Activated CD8-positive, alpha-beta T cell treated with anti-CD3 and anti-CD28 coated beads for 36 hours (primary cell): Measurements from ENCODE around the gene THBD. TPM values are rescaled to one million over a fixed set of nuclear protein-coding genes. Genes with fewer than 3 reads are reported as not detected.

ENCODE experiments used
- ATAC-seq: fragments of 200-7000 bp; cut with Tn5 transposase; one replicate; pipeline ENCODE4 v1.10.0; 2021; ENCODE audit warnings: mild to moderate bottlenecking, moderate library complexity
- CTCF ChIA-PET: fragments of 350-600 bp; sonication (Branson Sonifier 250); formaldehyde crosslinking; loops from one replicate; lab custom pipeline; 2021; ENCODE audit warnings: antibody characterized with exemption; lab: Charles Lee
- POLR2A ChIA-PET: fragments of 350-600 bp; sonication (Branson Sonifier 250); formaldehyde crosslinking; loops from one replicate; lab custom pipeline; 2021; ENCODE audit warnings: antibody characterized with exemption; lab: Charles Lee
- DNase-seq: peaks from one replicate; pipeline ENCODE4 v3.0.0-alpha.2; 2020
- H3K27ac Mint-ChIP-seq: one replicate; pipeline ENCODE4 v1.8.0; 2021; ENCODE audit warnings: mild to moderate bottlenecking, mixed read lengths
- H3K27me3 Mint-ChIP-seq: one replicate; pipeline ENCODE4 v1.8.0; 2021; ENCODE audit warnings: mixed read lengths
- H3K36me3 Mint-ChIP-seq: one replicate; pipeline ENCODE4 v1.8.0; 2021; ENCODE audit warnings: low read depth, mixed read lengths
- H3K4me1 Mint-ChIP-seq: one replicate; pipeline ENCODE4 v1.8.0; 2021; ENCODE audit warnings: low read depth, mixed read lengths
- H3K4me3 Mint-ChIP-seq: one replicate; pipeline ENCODE4 v1.8.0; 2021; ENCODE audit warnings: mild to moderate bottlenecking, moderate library complexity, mixed read lengths
- H3K9me3 Mint-ChIP-seq: one replicate; pipeline ENCODE4 v1.8.0; 2021; ENCODE audit warnings: mixed read lengths
- intact Hi-C: fragments of 100-400 bp; cut with micrococcal nuclease; formaldehyde crosslinking; loops from one replicate; pipeline ENCODE4 v1.10.0; 2022
- total RNA-seq, 2 experiments: library from RNA; stranded (reverse); gene quantifications; one replicate each; pipeline ENCODE4 v1.2.3, GENCODE V29; 2021
- TF ChIP-seq, protein P1 (sequence below): fragments of 200-600 bp; IDR thresholded peaks from one replicate; pipeline ENCODE4 v1.8.0; 2022; ENCODE audit warnings: antibody characterized with exemption, mild to moderate bottlenecking

THBD gene
- total RNA-seq, 2 experiments from 2014 or later, result not detected

DNA sequence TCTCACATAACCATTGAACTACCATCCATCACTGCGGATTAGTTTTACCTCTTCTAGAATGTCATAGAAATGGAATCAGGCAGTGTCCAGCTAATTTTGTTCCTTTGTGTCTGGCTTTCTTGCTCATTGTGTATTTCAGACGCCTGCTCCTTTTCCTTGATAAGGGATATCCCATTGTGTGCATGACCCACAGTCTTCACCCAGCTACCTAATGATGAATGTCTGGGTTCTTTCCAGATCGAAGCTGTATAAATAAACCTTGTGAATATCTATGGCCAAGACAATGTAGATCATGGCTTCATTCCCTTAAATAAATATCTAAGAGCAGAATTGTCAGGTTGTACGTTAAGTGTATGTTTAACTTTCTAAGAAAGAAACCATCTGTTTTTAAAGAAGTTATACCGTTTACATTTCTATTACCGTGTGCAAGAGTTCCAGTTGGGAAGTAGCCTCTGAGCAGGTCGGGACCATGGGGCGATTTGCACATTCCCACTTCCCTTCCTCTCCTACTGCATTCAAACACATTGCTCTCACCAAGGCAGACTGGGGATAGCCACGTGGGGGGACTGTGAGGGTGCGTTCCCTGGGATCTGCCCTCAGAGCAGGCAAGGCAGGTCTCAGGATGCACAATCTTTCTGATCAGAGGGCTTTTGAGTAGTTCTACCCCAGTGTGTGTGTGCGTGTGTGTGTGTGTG is 23.6 kb upstream of the THBD start:
- H3K27ac Mint-ChIP-seq, result no peak overlapping the region
- no peak for DNase-seq

DNA sequence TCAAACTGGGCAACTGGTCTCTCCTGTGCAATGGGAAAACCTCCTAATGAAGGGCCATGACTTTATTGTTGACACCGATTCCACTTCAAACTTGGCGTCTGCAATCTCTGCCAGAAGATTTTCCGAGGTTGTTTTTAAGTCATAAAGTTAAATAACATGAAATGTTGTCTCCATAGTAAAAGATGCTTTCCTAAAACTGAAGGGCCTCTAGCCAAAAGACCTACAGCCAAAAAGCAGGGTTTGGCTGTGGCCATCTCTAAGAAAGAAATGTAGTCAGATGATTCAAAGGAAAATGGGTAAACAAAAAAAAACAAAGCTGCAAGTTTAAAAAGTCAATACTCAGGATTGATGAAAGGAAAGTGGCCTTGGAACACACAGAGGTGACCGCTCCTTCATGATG is 22.5 kb upstream of the THBD start:
- intact Hi-C loops, result no loop called here
- Mint-ChIP-seq H3K4me1 (no peaks in the 10 kb centered on the region), H3K4me3 (no peak overlapping the region), H3K27ac (no peak overlapping the region), H3K27me3 (no peaks in the 10 kb centered on the region), H3K9me3 (no peaks in the 10 kb centered on the region), H3K36me3 (no peaks in the 10 kb centered on the region)
- no peak for ATAC-seq
- CTCF ChIA-PET, result no interaction called here
- TF ChIP-seq, protein P1, sequence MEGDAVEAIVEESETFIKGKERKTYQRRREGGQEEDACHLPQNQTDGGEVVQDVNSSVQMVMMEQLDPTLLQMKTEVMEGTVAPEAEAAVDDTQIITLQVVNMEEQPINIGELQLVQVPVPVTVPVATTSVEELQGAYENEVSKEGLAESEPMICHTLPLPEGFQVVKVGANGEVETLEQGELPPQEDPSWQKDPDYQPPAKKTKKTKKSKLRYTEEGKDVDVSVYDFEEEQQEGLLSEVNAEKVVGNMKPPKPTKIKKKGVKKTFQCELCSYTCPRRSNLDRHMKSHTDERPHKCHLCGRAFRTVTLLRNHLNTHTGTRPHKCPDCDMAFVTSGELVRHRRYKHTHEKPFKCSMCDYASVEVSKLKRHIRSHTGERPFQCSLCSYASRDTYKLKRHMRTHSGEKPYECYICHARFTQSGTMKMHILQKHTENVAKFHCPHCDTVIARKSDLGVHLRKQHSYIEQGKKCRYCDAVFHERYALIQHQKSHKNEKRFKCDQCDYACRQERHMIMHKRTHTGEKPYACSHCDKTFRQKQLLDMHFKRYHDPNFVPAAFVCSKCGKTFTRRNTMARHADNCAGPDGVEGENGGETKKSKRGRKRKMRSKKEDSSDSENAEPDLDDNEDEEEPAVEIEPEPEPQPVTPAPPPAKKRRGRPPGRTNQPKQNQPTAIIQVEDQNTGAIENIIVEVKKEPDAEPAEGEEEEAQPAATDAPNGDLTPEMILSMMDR, result no peak
- POLR2A ChIA-PET, result no interaction called here
- DNase-seq, result no peak

More for the DNA sequence above, 23.6 kb upstream of the THBD start:
- TF ChIP-seq, protein P1, result no peak
- CTCF ChIA-PET, result no interaction called here
- Mint-ChIP-seq H3K36me3 (no peaks in the 10 kb centered on the region), H3K9me3 (no peaks in the 10 kb centered on the region), H3K27me3 (no peaks in the 10 kb centered on the region), H3K4me1 (no peaks in the 10 kb centered on the region), H3K4me3 (no peak overlapping the region)
- intact Hi-C loops, result no loop called here
- POLR2A ChIA-PET, result no interaction called here
- no peak for ATAC-seq

DNA sequence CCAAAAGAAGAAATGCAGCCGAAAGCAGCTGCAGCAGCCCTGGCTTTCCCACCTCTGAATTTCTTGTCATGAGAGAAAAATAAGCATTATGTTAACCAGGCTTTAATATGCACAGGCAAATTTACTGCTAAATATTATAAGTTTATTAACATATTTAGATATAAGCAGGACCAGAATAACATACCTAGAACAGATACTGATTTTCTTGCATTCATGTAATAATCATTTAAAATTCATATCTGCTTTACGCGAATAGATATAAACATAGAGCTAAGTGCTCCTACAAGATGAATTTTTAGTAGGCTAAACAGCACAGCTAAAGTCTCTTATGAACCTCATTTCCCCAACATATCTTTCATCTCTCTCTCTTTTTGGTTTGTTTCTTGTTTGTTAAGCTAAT is 21.9 kb upstream of the THBD start:
- no peaks in the 10 kb centered on the region for H3K27me3 Mint-ChIP-seq
- ChIA-PET CTCF (no interaction called here), POLR2A (no interaction called here)
- ATAC-seq, result no peak
- no peaks in the 10 kb centered on the region for H3K9me3 Mint-ChIP-seq
- no peak overlapping the region for H3K27ac Mint-ChIP-seq
- TF ChIP-seq, protein P1, result no peak
- intact Hi-C loops, result no loop called here
- no peaks in the 10 kb centered on the region for H3K36me3 Mint-ChIP-seq
- no peak overlapping the region for H3K4me3 Mint-ChIP-seq
- DNase-seq, result no peak
- H3K4me1 Mint-ChIP-seq, result no peaks in the 10 kb centered on the region

DNA sequence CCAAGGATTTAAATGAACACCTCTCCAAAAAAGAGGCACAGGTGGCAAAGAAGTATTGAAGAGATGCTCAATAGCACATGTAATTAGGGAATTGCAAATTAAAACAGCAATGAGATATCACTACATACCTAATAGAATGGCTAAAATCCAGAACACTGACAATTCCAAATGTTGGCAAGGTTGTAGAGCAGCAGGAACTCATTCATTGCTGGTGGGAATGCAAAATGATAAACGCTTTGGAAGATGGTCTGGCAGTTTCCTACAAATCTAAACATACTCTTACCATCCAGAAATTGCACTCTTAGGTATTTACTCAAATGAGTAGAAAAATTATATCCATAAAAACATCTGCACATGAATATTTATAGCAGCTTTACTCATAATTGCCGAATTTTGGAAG is 19.6 kb upstream of the THBD start:
- Mint-ChIP-seq H3K27ac (no peak overlapping the region), H3K27me3 (no peaks in the 10 kb centered on the region), H3K36me3 (no peaks in the 10 kb centered on the region), H3K4me3 (no peak overlapping the region), H3K4me1 (no peaks in the 10 kb centered on the region), H3K9me3 (no peaks in the 10 kb centered on the region)
- CTCF ChIA-PET, result interaction anchor here (1.3 kb wide), 1 partner anchor 8 kb away, joined by 3 read pairs; no protein-coding TSS in a partner anchor
- TF ChIP-seq, protein P1, result no peak
- no peak for DNase-seq
- intact Hi-C loops, result no loop called here
- no peak for ATAC-seq
- POLR2A ChIA-PET, result no interaction called here

DNA sequence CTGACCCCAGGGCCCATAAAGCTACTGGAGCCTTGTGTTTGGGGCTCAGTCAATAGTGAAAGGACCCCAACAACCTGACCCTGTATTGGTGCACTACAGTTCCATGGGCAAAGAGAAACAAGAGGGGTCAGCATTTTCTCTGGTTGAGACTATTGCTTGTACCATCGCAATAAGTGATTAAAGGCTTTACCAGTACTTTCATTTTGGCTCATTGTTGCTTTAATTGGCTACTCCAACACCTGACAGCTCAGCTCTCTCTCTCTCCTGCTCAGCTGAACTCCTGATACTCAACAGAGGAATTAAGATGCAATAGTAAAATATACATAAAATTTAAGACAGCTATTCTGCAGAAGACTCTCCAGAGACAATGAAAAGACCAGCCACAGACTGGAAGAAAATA is 18.8 kb upstream of the THBD start:
- Mint-ChIP-seq H3K27ac (no peak overlapping the region), H3K9me3 (no peaks in the 10 kb centered on the region), H3K4me3 (no peak overlapping the region), H3K36me3 (no peaks in the 10 kb centered on the region), H3K27me3 (no peaks in the 10 kb centered on the region), H3K4me1 (no peaks in the 10 kb centered on the region)
- DNase-seq (no peak), ATAC-seq (no peak)
- TF ChIP-seq, protein P1, result no peak
- ChIA-PET CTCF (no interaction called here), POLR2A (no interaction called here)
- intact Hi-C loops, result no loop called here
